GM10266 (cell line): Measurements from ENCODE around the gene FER.
"Not testable (repeated sequence)": the region's sequence is repeated elsewhere in the genome, so short reads cannot be mapped to it uniquely, and the experiment has no call there.

Experiments used
- DNase-seq: peaks from one replicate; pipeline ENCODE4 v3.0.0; 2012; ENCODE audit errors: extremely low spot score
- CTCF ChIP-seq: IDR thresholded peaks from 2 replicates; pipeline ENCODE4 v1.5.1; 2012; ENCODE audit warnings: mild to moderate bottlenecking, low read depth; ENCODE audit not compliant: control insufficient read depth, insufficient read depth; ENCODE audit errors: missing control alignments

Gene FER

DNA sequence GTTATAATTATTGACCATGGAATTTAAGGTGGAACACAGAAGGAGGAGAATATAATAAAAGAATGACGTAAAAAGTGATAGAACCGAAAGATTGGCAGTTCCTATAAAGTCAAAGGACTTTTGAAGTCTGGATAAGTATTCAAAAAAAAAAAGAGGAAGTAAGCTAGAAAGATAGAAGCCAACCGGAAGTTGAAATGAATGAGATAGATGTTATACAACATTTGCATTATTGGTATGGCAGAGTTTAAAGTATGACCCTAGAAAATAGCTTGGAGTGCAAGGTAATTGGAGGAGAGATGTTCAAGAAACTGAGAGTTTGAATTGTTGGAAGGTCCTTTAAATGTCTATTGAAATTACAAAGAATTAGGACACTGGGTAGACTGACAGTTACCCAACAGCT is 293.6 kb downstream of the FER start:
- TF ChIP-seq CTCF = no peak
- no peak for DNase-seq

GRCh38 chr5:109045710-109046109 is 298.0 kb downstream of the FER start:
- no peak for DNase-seq
- no peak for TF ChIP-seq CTCF

DNA sequence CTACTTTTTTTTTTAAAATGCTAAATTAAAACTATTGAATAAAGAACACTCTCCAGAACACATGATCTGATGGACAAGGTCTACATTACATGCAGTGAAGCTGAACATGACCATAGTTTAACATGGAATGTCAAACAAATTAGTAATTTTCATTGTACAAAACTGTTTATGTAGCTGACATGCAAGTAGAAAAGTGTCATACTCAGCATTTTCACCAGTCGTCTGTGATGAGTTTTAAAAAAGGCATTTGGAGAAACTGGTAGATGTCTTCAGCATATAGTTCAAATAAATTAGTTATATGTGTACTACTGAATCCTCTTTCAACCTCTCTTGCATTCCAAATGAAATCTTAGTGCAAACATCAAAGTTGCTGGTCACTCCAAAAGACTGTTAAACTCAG is 301.9 kb downstream of the FER start:
- TF ChIP-seq CTCF = no peak
- DNase-seq = no peak

GRCh38 chr5:109050321-109050720 is 302.6 kb downstream of the FER start:
- not testable (repeated sequence) for DNase-seq

DNA sequence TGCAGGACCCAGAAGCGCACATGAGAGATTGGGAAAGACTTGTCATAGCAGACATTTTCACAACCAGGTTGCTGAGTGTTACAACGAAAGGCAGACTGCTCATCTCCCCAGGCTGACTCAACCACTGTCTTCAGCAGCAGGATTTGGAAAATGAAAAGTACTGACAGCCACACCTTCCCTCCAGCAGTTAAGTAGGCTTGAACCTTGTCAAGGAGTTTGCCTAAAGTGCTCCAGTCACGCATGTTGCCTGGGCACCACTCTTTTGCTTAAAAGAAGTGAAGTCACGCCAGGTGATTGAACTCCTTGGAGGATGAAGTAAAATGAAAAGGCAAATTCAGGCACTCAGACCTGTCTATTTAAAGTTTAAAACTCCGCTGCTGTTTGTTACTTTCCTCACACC is 304.5 kb downstream of the FER start:
- DNase-seq = not testable (repeated sequence)

DNA sequence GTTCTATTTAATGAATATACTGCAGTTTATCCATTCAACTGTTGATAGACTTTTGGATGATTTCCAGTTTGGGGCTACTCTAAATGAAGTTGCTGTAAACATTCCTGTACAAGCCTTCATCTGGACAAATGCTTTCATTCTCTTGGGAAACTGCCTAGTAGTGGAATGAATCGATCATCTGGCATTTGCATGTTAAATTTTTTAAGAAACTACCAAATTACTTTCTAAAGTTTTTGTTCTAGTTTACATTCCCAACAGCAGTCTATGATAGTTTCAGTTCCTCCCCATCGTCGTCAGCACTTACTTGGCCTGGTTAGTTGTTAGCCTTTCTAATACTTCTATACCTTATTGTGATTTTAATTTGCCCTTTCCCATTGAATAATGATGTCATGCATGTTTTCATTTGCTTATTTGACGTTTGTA is 306.3 kb downstream of the FER start:
- no peak for TF ChIP-seq CTCF
- DNase-seq = no peak

DNA sequence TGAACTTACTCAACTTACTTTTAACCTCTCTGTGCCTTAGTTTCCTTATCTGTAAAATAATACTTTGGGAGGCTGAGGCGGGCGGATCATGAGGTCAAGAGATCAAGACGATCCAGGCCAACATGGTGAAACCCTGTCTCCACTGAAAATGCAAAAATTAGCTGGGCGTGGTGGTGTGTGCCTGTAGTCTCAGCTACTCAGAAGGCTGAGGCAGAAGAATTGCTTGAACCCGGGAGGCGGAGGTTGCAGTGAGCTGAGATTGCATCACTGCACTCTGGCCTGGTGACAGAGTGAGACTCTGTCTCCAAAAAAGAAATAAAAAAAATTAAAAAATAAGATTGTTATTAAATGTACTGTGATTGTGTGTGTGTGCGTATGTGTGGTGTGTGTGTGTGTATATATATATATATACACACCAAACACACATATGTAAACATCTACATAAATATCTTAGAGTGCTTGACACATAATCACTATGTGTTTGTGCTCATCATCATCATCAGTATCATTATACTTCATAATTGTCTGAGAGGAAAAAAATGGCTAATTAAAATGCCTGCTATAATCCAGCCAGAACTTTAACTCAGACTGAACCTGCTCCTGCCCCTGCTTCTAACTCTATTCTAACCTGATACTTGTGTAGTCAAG is 312.8 kb downstream of the FER start:
- no peak for DNase-seq
- TF ChIP-seq CTCF = no peak

DNA sequence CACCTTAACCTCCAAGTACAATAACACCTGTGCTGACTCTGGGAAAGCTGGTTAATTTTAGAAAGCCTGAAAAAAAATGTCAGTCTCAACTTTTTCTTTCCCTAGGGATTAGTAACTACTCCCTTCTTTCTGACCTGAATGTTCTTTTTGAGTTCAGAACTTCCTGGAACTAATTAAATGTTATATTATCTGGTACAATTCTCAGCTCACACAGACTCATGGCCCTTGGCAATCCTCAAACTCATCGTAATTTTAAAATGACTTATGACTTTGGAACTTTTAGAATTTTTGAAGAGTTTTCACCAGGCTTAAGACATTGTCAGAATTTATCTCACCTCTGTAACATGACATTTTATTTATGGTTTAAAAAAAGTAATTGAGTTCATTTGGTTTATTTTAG is 315.0 kb downstream of the FER start:
- no peak for DNase-seq

More for the DNA sequence above, 315.0 kb downstream of the FER start:
- TF ChIP-seq CTCF = no peak
